ENCODE measurements around the gene CTIF.
"Not testable (repeated sequence)": the region's sequence is repeated elsewhere in the genome, so short reads cannot be mapped to it uniquely, and the experiment has no call there.

Gene CTIF

DNA sequence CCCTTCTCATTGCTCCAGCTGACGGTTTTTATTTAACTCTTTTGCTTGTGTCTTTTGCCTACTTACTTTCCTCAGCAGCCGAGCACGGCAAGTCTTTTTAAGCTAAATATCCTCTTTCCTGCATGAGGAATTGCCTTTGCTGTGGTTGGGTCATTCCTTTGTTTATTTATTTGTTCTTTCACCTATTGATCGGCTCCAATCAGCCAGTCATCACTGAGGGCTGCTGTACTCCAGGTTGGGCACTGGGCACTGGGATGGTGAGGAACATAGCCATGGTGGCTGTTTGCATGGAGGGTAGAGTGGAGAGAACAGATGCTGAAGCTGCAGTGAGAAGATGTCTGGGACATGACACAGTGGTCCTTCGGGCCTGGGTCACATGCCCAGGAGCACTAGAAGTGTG is 105.2 kb downstream of the CTIF start:
- no peak for DNase-seq (ENCODE audit: low spot score)

DNA sequence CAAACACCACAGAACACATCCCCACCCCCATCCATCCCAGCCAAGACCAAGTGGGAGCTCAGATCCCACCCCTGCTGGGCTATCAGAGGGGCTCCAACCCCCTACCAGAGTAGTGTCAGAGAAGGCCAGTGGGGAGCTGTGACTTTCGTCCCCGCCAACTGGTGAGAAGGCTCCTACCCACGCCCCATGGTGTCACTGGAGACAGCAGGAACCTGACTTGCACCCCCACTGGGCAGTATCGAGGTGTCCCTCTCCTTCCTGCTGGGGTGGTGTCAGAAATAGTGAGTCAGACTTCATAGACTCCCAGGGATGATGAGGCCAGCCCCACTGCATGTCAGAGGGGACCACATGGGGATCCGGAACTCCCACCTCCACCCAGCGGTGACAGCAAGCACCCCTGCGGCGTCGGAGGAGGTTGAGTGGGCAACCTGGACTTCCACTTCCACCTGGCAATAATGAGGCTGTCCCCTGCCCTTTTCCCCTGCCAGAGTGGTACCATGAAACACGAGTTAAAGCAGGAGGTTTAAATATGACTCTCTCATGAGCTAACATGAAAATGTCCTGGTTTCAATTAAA is 106.7 kb downstream of the CTIF start:
- no peak for DNase-seq (ENCODE audit: low spot score)

DNA sequence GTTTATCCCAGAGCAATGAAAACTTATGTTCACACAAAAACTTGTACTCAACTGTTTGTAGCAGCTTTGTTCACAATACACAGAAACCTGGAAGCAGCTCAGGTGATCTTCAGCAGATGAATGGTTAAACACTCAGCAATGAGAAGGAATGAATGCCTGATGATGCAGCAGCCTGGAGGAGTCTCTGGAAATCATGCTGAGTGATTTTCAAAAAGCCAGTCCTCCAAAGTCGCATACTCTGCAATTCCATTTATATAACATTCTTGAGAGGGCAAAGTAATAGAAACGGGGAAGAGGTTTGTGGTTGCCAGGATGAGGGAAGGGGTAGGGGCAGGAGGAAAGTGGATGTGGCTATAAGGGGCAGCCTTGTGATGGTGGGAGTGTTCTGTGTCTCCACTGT is 108.1 kb downstream of the CTIF start:
- DNase-seq (ENCODE audit: low spot score) = no peak

DNA sequence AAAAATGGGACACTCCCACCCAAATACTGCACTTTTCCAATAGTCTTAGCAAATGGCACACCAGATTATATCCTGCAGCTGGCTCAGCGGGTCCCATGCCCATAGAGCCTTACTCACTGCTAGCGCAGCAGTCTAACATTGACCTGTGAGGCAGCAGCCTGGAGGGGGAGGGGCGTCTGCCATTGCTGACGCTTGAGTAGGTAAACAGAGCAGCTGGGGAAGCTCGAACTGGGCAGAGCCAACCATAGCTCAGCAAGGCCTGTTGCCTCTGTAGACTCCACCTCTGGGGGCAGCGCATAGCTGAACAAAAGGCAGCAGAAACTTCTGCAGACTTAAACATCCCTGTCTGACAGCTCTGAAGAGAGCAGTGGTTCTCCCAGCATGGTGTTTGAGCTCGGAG is 110.4 kb downstream of the CTIF start:
- DNase-seq (ENCODE audit: low spot score) = no peak

DNA sequence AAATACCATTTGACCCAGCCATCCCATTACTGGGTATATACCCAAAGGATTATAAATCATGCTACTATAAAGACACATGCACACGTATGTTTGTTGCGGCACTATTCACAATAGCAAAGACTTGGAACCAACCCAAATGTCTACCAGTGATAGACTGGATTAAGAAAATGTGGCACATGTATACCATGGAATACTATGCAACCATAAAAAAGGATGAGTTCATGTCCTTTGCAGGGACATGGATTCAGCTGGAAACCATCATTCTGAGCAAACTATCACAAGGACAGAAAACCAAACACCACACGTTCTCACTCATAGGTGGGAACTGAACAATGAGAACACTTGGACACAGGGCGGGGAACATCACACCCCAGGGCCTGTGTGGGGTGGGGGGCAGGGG is 115.8 kb downstream of the CTIF start:
- not testable (repeated sequence) for DNase-seq (ENCODE audit: low spot score)

DNA sequence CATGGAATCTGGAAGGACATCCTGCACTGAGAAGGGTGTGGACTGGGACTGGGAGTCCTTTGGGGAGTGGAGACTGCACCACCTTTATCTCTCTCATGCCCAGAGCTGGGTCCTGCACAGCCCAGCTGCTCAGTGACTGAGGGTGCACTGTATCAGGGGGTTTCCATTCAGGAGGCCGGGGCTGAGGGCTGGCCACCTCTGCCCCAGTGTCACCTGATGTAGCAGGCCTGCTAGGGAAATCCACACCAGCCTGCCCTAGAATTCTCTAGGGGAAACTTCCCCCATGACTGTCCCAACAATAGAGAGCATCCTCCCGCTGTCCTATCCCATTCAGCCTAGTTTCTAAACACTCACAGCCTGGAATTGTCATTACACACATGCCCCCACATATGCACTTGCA is 116.7 kb downstream of the CTIF start:
- no peak for DNase-seq (ENCODE audit: low spot score)

DNA sequence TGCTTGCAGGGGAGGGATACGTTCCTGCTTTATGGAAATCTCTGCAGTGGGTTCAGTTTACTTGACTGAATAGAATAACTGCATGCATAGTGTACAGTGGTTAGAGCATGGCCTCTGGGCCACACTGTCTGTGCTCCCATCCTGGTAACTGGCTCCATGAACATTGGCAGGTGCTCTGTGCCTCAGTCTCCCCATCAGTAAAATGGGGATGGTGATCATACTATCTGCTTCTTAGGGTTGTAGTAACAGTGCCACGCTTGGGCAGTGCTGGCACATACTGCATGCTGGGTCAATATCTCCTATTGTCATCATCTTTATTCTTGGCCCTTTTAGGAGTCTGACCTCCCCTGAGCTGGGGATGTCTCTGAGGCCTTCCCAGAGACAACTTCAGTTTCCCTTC is 117.3 kb downstream of the CTIF start:
- DNase-seq (ENCODE audit: low spot score) = no peak

DNA sequence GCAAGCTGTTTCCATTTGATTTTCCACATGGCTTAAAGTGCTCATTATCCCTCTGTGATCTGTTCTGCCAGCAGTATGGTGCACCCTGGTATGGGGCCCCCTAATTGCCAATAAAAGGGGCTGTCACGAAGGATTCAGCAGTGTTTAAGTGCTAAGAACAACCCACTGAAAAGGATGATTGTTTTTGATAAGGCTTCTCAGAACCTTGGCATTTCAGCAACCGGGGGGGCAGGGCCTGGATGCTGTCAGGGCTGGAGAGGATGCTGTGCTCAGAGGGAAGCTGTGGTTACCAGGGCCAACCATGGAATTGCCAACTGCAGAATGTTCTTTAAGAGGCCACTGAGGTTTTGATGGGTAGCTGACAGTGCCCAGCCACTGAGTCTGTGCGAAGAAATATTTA is 117.8 kb downstream of the CTIF start:
- no peak for DNase-seq (ENCODE audit: low spot score)

DNA sequence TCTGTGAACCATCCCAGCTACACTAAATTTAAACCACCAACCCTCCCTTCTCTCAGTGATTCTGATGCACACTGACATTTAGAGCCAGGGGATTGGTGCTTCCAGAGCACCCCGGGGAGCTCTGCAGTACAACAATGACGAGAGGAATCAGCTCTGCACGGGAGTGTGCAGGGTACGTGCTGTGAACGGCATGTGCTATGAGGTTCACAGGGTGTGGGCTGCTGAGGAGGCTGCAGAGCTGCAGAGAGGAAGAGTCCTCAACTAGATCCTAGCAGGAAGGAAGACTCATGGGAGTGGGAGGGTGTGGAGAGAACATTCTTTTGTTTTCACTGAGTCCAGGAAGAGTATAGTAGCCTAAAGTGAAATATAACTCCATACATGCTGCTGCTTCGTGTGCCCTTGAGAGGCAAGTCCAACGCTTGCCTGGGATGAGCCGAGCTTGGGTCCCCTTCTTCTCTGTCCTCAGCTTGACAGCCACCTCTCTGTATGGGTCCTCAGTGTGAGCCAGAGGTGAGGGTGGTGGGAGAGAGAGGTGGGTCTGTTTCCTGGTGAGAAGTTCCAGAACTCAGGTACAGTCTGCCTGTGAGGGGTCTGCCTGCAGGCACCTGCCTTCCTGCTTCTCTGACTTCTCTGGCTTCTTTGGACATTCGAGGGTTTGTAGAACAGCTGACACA is 118.8 kb downstream of the CTIF start:
- DNase-seq (ENCODE audit: low spot score) = peak; percentile 60

DNA sequence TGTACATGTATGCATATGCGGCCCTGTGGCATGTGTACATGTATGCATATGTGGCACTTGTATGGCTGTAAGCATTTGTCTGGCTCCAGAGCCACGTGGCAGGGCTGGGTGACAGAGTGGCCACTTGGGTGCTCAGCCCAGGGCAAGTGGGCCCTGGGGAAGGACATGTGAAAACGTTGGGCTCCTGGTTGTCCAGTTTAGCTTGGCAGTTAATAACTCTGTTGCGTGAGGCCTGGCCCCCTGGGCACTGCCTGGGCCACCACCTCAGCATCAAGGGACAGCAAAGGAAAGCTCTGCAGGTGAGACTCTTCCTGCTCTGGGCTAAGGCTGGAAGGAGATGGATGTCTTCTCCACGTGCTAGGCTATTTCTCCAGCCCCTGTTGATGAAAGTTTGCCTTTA is 119.9 kb downstream of the CTIF start:
- no peak for DNase-seq (ENCODE audit: low spot score)

DNA sequence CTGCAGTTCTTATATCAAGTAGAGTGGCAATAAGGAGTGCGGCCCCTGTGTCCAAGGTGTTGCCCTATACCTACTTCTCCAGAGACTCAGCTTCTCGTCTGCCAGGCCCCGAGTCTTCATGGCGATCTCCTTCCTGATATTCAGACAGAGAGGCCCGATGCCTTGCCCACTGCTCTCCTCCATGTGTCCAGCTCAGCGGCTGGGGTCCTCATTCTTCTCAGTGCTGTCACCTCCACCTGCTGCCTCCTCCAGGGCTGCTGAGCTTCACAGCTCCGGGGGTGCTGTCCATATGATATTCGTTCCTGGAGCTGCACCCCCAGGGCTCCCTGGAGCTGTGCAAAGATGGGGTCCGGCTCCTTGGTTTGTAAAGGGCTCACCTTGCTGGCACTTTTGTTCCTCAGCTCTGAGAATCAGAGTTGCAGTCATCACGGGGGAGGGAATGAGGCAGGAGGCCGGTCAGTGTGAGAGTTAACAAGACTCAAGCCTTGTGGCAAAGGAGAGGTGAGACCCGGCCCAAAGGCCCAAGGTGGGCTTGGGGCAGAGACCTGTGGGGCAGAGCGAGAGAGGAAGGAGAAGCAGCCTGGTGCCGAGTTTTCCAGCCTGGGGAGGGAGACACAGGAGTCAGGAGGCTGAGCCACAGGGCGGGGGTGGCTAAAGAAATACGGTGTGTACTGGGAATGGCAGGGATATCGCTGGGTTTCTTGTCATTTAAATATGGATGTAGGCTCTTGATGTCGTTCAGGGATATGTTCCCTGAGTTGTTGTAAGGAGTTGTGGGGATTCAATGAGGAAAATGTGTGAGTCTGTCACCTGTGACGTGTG is 120.6 kb downstream of the CTIF start:
- DNase-seq (ENCODE audit: low spot score) = no peak

DNA sequence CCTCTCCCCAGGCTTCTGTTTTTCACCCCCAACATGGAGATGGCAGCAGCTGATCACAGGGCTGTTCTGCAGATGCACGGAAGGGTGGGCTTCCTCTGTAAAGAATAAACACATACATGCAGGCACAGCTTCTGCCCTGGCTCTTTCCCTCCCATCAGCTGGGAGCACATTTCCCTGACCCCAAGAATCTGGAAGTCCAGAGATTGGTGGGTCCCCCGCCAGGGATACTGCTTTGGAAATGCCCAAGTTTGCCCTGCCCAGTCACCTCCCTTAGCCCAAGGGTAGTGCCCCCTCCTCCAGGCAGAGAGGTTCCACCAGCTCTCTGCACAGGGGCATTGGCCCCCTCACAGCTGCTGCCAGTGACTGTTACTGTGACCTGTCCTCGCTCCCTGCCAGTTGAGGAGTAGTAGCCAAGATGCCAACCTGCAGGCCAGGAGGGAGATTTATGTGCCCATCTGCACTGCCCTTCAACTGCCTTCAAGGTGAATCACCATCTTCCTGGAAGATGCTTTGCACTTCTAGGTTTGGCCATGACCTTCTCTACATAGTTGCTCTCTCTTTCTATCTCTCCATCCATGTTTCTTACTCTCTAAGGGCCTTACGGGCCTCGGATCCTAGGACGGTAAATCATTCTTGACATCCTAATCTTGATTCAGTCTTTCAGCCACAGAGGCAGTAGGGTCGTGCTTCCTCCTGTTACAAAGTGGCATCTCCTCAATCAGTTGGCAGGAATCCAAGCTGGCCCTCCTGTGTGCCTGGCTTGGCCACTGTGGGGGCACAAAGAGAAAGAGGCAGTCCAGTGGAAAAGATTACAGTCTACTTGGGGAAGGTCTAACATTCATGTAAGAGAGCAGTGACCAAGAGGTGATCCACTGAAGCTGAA is 121.8 kb downstream of the CTIF start:
- no peak for DNase-seq (ENCODE audit: low spot score)

DNA sequence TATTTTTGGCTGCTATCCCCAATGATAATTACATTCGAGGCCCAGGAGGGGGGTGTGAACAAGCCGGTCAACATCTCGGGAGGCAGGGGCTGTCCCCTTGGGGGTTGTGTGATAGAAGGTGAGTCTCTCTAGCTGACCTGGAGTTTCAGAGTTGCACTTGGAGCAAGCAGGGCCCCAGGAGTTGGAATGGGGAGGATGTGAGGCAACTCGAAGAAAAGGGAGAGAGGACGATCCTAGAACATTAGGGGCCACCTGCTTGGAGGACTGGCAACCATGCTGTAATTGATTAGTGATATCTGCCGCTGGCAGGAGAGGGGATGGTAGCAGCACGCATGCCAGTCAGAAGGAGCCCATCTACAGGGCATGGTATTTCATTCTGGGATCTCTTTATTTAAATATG is 122.6 kb downstream of the CTIF start:
- DNase-seq (ENCODE audit: low spot score) = no peak

DNA sequence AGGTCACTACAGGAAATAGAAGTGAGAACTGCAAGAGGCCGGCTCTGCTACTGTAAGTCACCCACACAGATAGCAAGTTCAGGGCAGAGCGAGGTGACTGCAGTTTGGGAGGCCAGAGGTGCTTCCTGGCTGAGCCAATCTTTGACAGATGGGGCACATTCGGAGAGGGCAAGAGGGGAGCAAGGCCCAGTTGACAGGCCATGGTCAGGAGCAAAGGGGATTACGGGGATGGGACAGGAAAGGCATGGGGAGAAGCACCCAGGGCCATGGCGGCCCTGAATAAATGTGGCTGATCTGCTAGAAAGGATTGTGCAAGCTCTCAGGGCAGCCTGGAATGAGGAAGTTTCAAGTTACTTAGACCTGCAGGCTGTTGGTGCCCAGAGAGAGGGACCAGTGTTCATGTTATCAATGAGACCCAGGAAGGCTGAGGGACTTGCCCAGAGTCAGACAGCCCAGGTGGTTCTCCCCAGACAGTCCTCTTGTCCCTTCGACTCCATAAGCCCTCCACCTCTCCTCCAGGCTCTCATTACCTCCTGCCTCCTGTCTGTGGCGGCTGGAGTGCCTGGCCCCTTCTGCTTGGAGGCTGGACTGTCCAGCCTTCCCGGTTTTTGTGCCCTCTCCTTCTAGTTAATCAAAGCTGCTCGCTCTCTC is 123.3 kb downstream of the CTIF start:
- no peak for DNase-seq (ENCODE audit: low spot score)

DNA sequence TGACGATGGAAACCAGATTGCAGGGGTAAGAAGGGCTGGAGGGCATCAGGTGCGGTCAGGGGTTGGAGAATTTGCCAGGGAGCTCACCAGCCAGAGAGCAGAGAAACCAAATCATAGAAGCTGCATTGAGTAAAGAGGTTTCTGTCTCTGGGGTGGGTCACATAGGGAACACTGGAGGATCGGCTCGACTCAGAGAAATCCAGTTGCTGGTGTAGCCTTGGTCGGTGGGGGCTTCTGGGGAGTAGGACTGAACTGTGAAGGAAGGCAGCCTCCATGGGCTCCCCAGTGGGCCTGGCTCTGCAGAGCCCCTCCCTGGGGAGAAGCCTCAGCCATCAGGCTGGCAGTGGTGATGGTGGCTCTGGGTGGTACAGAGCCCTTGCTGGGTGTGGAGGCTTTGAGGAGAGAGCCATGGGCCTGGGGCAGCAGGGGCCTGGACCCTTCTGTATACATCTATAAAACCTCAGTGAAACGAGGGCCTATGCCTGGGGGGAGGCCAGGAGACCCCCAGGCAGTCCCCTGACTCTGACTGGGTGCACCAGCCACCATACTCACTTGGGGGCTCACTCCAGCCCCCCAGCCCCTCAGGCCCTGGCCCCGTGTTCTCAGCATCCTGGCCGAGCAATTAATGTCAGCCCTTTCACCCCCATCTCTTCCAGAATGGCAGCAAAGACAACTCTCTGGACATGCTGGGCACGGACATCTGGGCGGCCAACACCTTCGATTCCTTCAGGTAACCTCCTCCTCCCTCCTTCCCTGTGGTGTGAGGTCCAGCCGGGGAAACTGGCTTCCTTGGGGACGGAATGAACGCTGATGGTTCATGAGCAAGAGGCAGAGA is 124.5 kb downstream of the CTIF start:
- no peak for DNase-seq (ENCODE audit: low spot score)

DNA sequence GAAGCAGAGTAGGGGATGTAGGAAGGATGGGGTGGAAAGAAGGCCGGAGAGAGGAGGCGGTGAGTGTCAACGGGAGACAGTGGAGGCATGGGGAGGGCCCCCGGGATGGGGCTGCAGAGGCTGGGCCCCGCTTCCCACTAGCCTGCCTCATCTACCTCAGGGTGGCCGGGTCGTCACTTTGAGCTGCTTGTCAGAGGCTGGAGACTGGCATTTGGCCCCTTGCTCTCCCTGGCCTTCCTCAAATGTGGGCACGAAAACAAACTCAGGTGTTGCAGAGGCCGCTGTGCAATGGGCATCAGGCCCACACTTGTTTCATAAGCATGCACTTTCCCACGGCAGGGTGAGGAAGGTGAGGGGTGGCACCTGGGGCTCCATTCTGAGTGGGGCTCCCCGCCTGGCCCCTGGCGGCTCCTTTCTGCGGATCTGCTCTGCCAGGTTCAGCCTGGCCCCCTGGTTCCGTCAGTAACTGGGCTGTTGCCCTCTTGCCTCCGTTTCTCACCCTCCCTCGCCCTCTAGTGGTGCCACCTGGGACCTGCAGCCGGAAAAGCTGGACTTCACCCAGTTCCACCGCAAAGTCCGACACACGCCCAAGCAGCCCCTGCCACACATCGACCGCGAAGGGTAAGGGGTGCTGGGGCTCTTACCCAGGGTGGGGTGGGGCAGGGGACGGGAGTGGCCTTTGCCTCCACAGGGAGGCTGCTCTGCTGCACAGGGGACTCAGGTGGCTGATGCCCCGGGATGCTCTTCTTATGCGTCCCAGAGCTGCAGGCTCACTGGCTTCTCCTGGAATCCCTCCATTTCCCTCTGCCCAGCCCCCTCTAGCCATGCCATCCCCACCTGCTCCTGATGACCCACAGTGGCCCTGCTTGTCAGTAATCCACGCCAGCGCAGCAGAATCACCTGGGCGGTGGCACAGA is 125.4 kb downstream of the CTIF start:
- peak; percentile 76 for DNase-seq (ENCODE audit: low spot score)

DNA sequence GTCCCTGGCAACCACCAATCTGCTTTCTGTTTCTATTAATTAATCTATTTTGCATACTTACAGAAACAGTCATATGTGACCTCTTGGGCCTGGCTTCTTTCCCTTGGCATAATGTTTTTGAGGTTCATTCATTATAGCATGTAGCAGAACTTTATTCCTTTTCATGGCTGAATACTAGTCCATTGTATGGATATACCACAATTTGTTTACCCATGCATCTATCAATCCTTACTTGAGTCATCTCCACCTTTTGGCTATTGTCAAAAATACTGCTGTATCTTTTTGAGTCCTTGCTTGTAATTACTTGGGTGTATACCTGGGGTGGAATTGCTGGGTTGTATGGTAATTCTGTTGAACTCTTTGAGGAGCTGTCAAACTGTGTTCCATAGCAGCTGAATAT is 126.8 kb downstream of the CTIF start:
- no peak for DNase-seq (ENCODE audit: low spot score)

DNA sequence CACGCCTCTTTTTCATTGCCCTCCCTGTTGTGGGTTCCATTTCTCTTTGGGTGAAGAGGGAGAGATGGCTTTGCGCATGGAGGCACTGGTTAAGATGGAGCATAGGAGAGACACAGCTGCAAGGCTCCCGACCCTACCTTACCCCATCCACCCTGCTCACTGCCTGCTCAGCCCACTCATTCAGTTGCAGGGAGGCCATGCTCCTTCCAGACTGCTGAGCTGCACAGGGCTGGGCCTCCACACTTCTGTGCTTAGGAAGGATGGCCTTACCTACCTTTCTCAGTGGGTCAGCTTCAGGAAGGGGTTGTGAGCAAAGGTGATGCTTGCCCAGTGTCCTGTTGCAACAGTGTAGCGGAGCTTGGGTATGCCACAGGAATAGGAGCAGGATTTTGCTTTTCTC is 127.8 kb downstream of the CTIF start:
- no peak for DNase-seq (ENCODE audit: low spot score)

DNA sequence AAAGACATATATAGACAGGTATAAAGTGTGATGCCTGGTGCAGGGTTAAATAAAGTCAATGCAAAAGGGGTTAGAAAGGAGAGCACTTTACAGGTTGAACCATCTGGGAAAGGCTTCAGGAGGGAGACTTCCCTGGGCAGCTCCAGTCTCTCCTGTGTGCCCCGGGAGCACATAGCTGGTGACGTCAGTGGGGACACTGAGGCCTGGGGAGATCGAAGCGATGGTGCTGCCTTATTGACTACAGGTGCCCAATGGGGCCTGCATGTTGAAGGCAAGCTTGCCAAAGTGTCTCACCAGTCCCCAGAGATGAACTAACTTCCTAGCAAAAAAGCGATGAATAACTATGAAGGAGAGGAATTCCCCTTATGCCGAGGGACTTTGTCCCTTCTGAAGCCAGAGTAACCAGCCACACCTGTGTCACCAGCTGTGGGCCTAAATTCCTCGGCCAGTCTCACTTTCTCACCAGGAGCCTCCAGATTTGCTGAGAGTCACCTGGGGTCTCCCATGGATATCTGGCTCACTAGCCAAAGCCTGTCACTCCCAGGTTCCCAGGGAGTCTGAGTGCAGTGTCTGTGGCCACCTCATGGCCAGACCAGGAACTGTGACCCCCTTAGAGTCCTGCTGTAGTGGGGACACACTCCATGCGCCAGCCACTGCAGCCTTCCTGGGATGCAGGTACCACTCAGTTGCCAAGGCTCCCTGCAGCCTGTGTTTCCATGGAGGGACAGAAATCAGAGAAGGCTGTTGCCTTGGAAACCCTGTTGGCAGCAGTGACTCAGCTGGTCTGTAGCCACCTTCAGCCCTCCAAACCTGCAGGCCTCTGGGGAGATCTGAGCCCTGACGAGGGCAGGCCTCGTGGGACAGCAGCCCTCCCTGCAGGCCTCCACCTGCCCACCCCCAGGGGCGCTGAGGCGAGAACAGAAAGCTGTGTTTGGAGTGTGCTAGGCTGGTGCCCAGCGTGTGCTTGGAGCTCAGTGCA is 128.7 kb downstream of the CTIF start:
- peak; percentile 80 for DNase-seq (ENCODE audit: low spot score)

All from Ammon's horn (tissue), 1 donor.